HEK293T (cell line): ENCODE data around the gene HHIPL2.

Source experiments
- BHLHE40 ChIP-seq: fragments of 450-650 bp; IDR thresholded peaks from 2 replicates; pipeline ENCODE4 v1.6.1; 2016; ENCODE audit warnings: mild to moderate bottlenecking, moderate library complexity, borderline replicate concordance
- ELF4 ChIP-seq: fragments of 450-650 bp; IDR thresholded peaks from 2 replicates; pipeline ENCODE4 v1.6.1; 2017; ENCODE audit warnings: antibody characterized with exemption
- FOXA1 ChIP-seq: fragments of 450-650 bp; IDR thresholded peaks from 2 replicates; pipeline ENCODE4 v1.6.1; 2016; ENCODE audit warnings: mild to moderate bottlenecking
- FOXK2 ChIP-seq: fragments of 450-650 bp; IDR thresholded peaks from 2 replicates; pipeline ENCODE4 v1.6.1; 2016; ENCODE audit warnings: mild to moderate bottlenecking
- FOXM1 ChIP-seq: fragments of 450-650 bp; IDR thresholded peaks from 2 replicates; pipeline ENCODE4 v1.6.1; 2017; ENCODE audit warnings: mild to moderate bottlenecking, borderline replicate concordance
- HDGF ChIP-seq: fragments of 450-650 bp; IDR thresholded peaks from 2 replicates; pipeline ENCODE4 v1.6.1; 2017; ENCODE audit warnings: antibody characterized with exemption, borderline replicate concordance
- L3MBTL2 ChIP-seq: fragments of 450-650 bp; conservative IDR thresholded peaks from 2 replicates; pipeline ENCODE4 v1.6.1; 2016; ENCODE audit warnings: mild to moderate bottlenecking
- LEF1 ChIP-seq: fragments of 450-650 bp; IDR thresholded peaks from 2 replicates; pipeline ENCODE4 v1.6.1; 2017; ENCODE audit warnings: mild to moderate bottlenecking, borderline replicate concordance
- NFRKB ChIP-seq: fragments of 450-650 bp; IDR thresholded peaks from 2 replicates; pipeline ENCODE4 v1.6.1; 2016; ENCODE audit warnings: mild to moderate bottlenecking, moderate library complexity
- PKNOX1 ChIP-seq: fragments of 450-650 bp; IDR thresholded peaks from 2 replicates; pipeline ENCODE4 v1.6.1; 2016
- SP1 ChIP-seq: fragments of 450-650 bp; IDR thresholded peaks from 2 replicates; pipeline ENCODE4 v1.6.1; 2017
- SUZ12 ChIP-seq: fragments of 450-650 bp; IDR thresholded peaks from 2 replicates; pipeline ENCODE4 v1.6.1; 2016; ENCODE audit warnings: mild to moderate bottlenecking
- TARDBP ChIP-seq: fragments of 450-650 bp; IDR thresholded peaks from 2 replicates; pipeline ENCODE4 v1.6.1; 2016

GRCh38 chr1:222523852-222524251, 24.1 kb downstream of the HHIPL2 start:
- TF ChIP-seq FOXM1 (no peak), LEF1 (no peak), PKNOX1 (no peak), BHLHE40 (no peak), SP1 (no peak), TARDBP (no peak), NFRKB (no peak), HDGF (no peak), SUZ12 (no peak), FOXA1 (no peak), ELF4 (no peak), L3MBTL2 (no peak), FOXK2 (no peak)
